AG09309 (cell line): Measurements from ENCODE around the gene CLTB.

ENCODE experiments used
- DNase-seq: peaks from one replicate; pipeline ENCODE4 v3.0.0-alpha.2; 2010; ENCODE audit warnings: low read depth
- H3K4me3 ChIP-seq: 2 replicates; pipeline ENCODE4 v1.5.1; 2011; ENCODE audit warnings: mild to moderate bottlenecking, low read depth, low read length, moderate library complexity; ENCODE audit not compliant: control insufficient read depth
- CTCF ChIP-seq: IDR thresholded peaks from 2 replicates; pipeline ENCODE4 v1.5.1; 2011; ENCODE audit warnings: mild to moderate bottlenecking, low read depth, low read length, inconsistent platforms; ENCODE audit not compliant: insufficient read depth, control insufficient read depth; ENCODE audit errors: missing control alignments

The CLTB gene

GRCh38 chr5:176416965-176417364 lies 626 bp upstream of the CLTB start:
- TF ChIP-seq CTCF = no peak
- no peak overlapping the region for H3K4me3 ChIP-seq
- no peak for DNase-seq

- no peak for DNase-seq
- H3K4me3 ChIP-seq = peak overlapping the region; percentile 59
- TF ChIP-seq CTCF = no peak
Measured at GRCh38 chr5:176415240-176415951, 943 bp downstream of the CLTB start.

GRCh38 chr5:176414704-176415103 lies 1.6 kb downstream of the CLTB start:
- no peak for TF ChIP-seq CTCF
- DNase-seq = no peak
- no peak overlapping the region for H3K4me3 ChIP-seq

- no peak for TF ChIP-seq CTCF
- no peak for DNase-seq
Measured at GRCh38 chr5:176413709-176414191, 2.6 kb downstream of the CLTB start.

GRCh38 chr5:176413255-176413565 lies 3.1 kb downstream of the CLTB start:
- DNase-seq = no peak
- TF ChIP-seq CTCF = no peak
- no peak overlapping the region for H3K4me3 ChIP-seq

More at GRCh38 chr5:176413709-176414191, 2.6 kb downstream of the CLTB start:
- no peak overlapping the region for H3K4me3 ChIP-seq

GRCh38 chr5:176412517-176413254 lies 3.7 kb downstream of the CLTB start:
- H3K4me3 ChIP-seq = no peak overlapping the region
- TF ChIP-seq CTCF = no peak

More at GRCh38 chr5:176412517-176413254, 3.7 kb downstream of the CLTB start:
- no peak for DNase-seq
